Endothelial cell of umbilical vein (primary cell): ENCODE data around the gene FMN1. TPM values are rescaled to one million over a fixed set of nuclear protein-coding genes. Genes with fewer than 3 reads are reported as not detected.

Experiments
- BruUV-seq: library from RNA; stranded (reverse); fragments of 400-500 nt; replicated peaks from 2 replicates; lab custom pipeline; 2021; lab: Mats Ljungman, UMichigan
- CTCF ChIA-PET: fragments of 300-600, 350-600 bp; sonication (Branson Sonifier 250); formaldehyde crosslinking; loops from one replicate; lab custom pipeline; 2021; ENCODE audit warnings: antibody characterized with exemption, inconsistent platforms; lab: Charles Lee
- POLR2A ChIA-PET: fragments of 300-600, 350-600 bp; sonication (Branson Sonifier 250); formaldehyde crosslinking; loops from one replicate; lab custom pipeline; 2021; ENCODE audit warnings: antibody characterized with exemption, inconsistent platforms; lab: Charles Lee
- DNase-seq: peaks from one replicate; pipeline ENCODE4 v3.0.0-alpha.2; 2011; ENCODE audit warnings: low read depth, low spot score
- FAIRE-seq: peaks from 2 replicates; lab custom pipeline; 2011; peaks lifted over from hg19 to GRCh38; lab: Jason Lieb, UNC
- H2AFZ ChIP-seq: 2 replicates; pipeline ENCODE4 v1.6.0; 2012; ENCODE audit warnings: low read depth, low read length, control low read depth, inconsistent platforms
- H3K27ac ChIP-seq: 2 replicates; pipeline ENCODE4 v1.5.1; 2011; ENCODE audit warnings: low read depth, mild to moderate bottlenecking, control low read depth, low read length, moderate library complexity; ENCODE audit not compliant: insufficient read depth
- H3K27me3 ChIP-seq, 2 experiments: 2 replicates each; pipeline versions ENCODE4 v1.6.0 to v1.6.1; 2011; ENCODE audit warnings: low read length in 2 of 2, mixed read lengths in 1 of 2; ENCODE audit not compliant: control insufficient read depth in 2 of 2, insufficient read depth in 2 of 2
- H3K36me3 ChIP-seq, 2 experiments: 2 replicates in 1 of 2; 3 replicates in 1 of 2; pipeline ENCODE4 v1.5.1; 2011; ENCODE audit warnings: low read length in 2 of 2, mild to moderate bottlenecking in 1 of 2, moderate library complexity in 1 of 2; ENCODE audit not compliant: control insufficient read depth in 2 of 2, insufficient read depth in 2 of 2; ENCODE audit errors: extremely low read depth in 1 of 2
- H3K4me1 ChIP-seq: 3 replicates; pipeline ENCODE4 v1.5.1; 2011; ENCODE audit warnings: mild to moderate bottlenecking, low read length; ENCODE audit not compliant: control insufficient read depth, insufficient read depth; ENCODE audit errors: extremely low read depth
- H3K4me2 ChIP-seq: 2 replicates; pipeline ENCODE4 v1.6.1; 2011; ENCODE audit warnings: low read length, control low read depth, mixed read lengths; ENCODE audit not compliant: insufficient read depth
- H3K4me3 ChIP-seq, 3 experiments: fragments of 200-600 bp in 1 of 3; sonication (generic), shearing (Covaris generic) in 1 of 3; replicated peaks in 1 of 3; 2 replicates each; pipeline ENCODE4 v1.5.1; 2011 to 2016; ENCODE audit warnings: control low read depth in 3 of 3, low read length in 3 of 3, mild to moderate bottlenecking in 2 of 3, inconsistent platforms in 1 of 3, low read depth in 1 of 3, moderate library complexity in 1 of 3; ENCODE audit not compliant: insufficient read depth in 1 of 3
- H3K79me2 ChIP-seq: 2 replicates; pipeline ENCODE4 v1.6.0; 2012; ENCODE audit warnings: low read length, inconsistent platforms; ENCODE audit not compliant: control insufficient read depth, insufficient read depth
- H3K9ac ChIP-seq: replicated peaks from 2 replicates; pipeline ENCODE3; 2011; ENCODE audit warnings: low read length, control low read depth; ENCODE audit not compliant: insufficient read depth; ENCODE audit errors: extremely low read depth
- H3K9me1 ChIP-seq: replicated peaks from 3 replicates; pipeline ENCODE4 v1.6.0; 2011; ENCODE audit warnings: mild to moderate bottlenecking, low read length; ENCODE audit not compliant: control insufficient read depth, insufficient read depth; ENCODE audit errors: extremely low read depth
- H3K9me3 ChIP-seq: replicated peaks from 2 replicates; pipeline ENCODE4 v1.5.1; 2012; ENCODE audit warnings: low read length, inconsistent platforms; ENCODE audit not compliant: control insufficient read depth, insufficient read depth
- H4K20me1 ChIP-seq: replicated peaks from 2 replicates; pipeline ENCODE3; 2011; ENCODE audit warnings: mild to moderate bottlenecking, low read length; ENCODE audit not compliant: control insufficient read depth, insufficient read depth; ENCODE audit errors: extremely low read depth
- CTCF ChIP-seq, 2 donors: IDR thresholded peaks; 1 replicate in 1 of 2; 2 replicates in 1 of 2; pipeline ENCODE4 v1.5.1; 2011; ENCODE audit warnings: low read length in 2 of 2, mild to moderate bottlenecking in 2 of 2, moderate library complexity in 2 of 2, control low read depth in 1 of 2, inconsistent platforms in 1 of 2, low read depth in 1 of 2; ENCODE audit not compliant: insufficient read depth in 1 of 2; ENCODE audit errors: extremely low read depth in 1 of 2
- EZH2 ChIP-seq: IDR thresholded peaks from 2 replicates; pipeline ENCODE4 v1.6.1; 2012; ENCODE audit warnings: borderline replicate concordance, low read depth, mild to moderate bottlenecking, moderate library complexity, low read length, inconsistent platforms; ENCODE audit not compliant: severe bottlenecking
- FOS ChIP-seq: IDR thresholded peaks from 2 replicates; pipeline ENCODE4 v1.6.1; 2011; ENCODE audit warnings: mild to moderate bottlenecking, low read length, moderate library complexity, borderline replicate concordance; ENCODE audit not compliant: insufficient read depth
- GATA2 ChIP-seq: IDR thresholded peaks from 2 replicates; pipeline ENCODE4 v1.7.0; 2011; ENCODE audit warnings: low read depth, mild to moderate bottlenecking, moderate library complexity, mixed read lengths, low read length; ENCODE audit not compliant: insufficient read length, insufficient read depth
- JUN ChIP-seq: IDR thresholded peaks from 2 replicates; pipeline ENCODE4 v1.6.1; 2011; ENCODE audit warnings: borderline replicate concordance, low read depth; ENCODE audit not compliant: insufficient read length, insufficient read depth
- MYC ChIP-seq: IDR thresholded peaks from one replicate; pipeline ENCODE4 v1.6.1; 2011; ENCODE audit warnings: mild to moderate bottlenecking, low read depth, low read length
- POLR2A ChIP-seq: IDR thresholded peaks from 2 replicates; pipeline ENCODE4 v1.6.1; 2012; ENCODE audit warnings: low read depth, mild to moderate bottlenecking, control low read depth, low read length
- POLR2AphosphoS5 ChIP-seq: IDR thresholded peaks from 2 replicates; pipeline ENCODE4 v1.6.1; 2012; ENCODE audit warnings: low read depth, mild to moderate bottlenecking, control low read depth, low read length, moderate library complexity; ENCODE audit not compliant: insufficient read depth
- dilution Hi-C: fragments of 300-500 bp; cut with MboI; formaldehyde crosslinking; loops from one replicate; pipeline ENCODE4 v1.15.0; 2019; ENCODE audit warnings: low sequenced_read_pairs; ENCODE audit not compliant: extremely low pct_ligation_motif_present
- intact Hi-C: fragments of 100-400 bp; cut with micrococcal nuclease; formaldehyde crosslinking; loops from one replicate; pipeline ENCODE4 v1.10.0; 2022
- polyA plus RNA-seq, 4 experiments: library from polyadenylated mRNA; depleted of rRNA in 3 of 4; stranded (reverse) in 3 of 4; unstranded in 1 of 4; fragments of >200 nt; gene quantifications; 2 replicates each; pipeline versions ENCODE4 v1.2.1 to v1.2.3, GENCODE V29; 2011 to 2012; ENCODE audit warnings: missing spikeins in 1 of 4
- total RNA-seq: library from RNA; stranded (reverse); gene quantifications from 2 replicates; pipeline ENCODE4 v1.2.3, GENCODE V29; 2021
- TF ChIP-seq, protein P1 (sequence below): IDR thresholded peaks from 2 replicates; pipeline ENCODE4 v1.6.1; 2011; ENCODE audit not compliant: insufficient read depth, insufficient read length

FMN1 gene
- total and polyA plus RNA-seq, 2 donors (not counting 3 experiments of a cell fraction or from before 2014, with no cell fraction given) = 0.01 to 0.29 TPM

- Histone ChIP-seq H3K79me2 (no peaks in the 10 kb centered on the region), H3K4me2 (no peak overlapping the region), H3K27me3 (no peaks in the 10 kb centered on the region), H3K4me3 (no peak overlapping the region), H3K4me1 (peaks cover 9% of the 10 kb centered on the region), H3K36me3 (no peaks in the 10 kb centered on the region), H4K20me1 (no peaks in the 10 kb centered on the region), H3K9me1 (no peaks in the 10 kb centered on the region), H3K9me3 (no peaks in the 10 kb centered on the region), H3K9ac (no peak overlapping the region), H3K27ac (no peak overlapping the region), H2AFZ (no peak overlapping the region)
- intact Hi-C loops = loop anchor here (10.0 kb wide), 1 partner anchor 153 kb away; no protein-coding TSS in a partner anchor
- ChIA-PET POLR2A (no interaction called here), CTCF (interaction anchor here (1.5 to 5.1 kb wide), 9 partner anchors 9 to 291 kb away, joined by 7 to 293 read pairs (median 51); no protein-coding TSS in a partner anchor)
- no peak for FAIRE-seq
- dilution Hi-C loops = no loop called here
- BruUV-seq = no TSS peak
- DNase-seq = no peak
- TF ChIP-seq JUN = no peak
- TF ChIP-seq POLR2AphosphoS5 = no peak
- TF ChIP-seq CTCF (IDR thresholded peaks at IDR 0.05; ENCODE audit: extremely low read depth in 1 of 2, insufficient read depth in 1 of 2, low read depth in 1 of 2, low read length in 2 of 2) = no peak
- no peak for TF ChIP-seq GATA2
- TF ChIP-seq POLR2A = no peak
- TF ChIP-seq, protein P1, sequence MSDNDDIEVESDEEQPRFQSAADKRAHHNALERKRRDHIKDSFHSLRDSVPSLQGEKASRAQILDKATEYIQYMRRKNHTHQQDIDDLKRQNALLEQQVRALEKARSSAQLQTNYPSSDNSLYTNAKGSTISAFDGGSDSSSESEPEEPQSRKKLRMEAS = no peak
- no peak for TF ChIP-seq FOS
- no peak for TF ChIP-seq MYC
- TF ChIP-seq EZH2 = no peak
Observed at GRCh38 chr15:32842081-32842480, 352.4 kb downstream of the FMN1 start.
